Lower lobe of right lung (tissue), 2 donors: ENCODE measurements around the gene TMC3. TPM values are rescaled to one million over a fixed set of nuclear protein-coding genes. Genes with fewer than 3 reads are reported as not detected.

Experiments
- ATAC-seq, 2 donors: fragments of 200-7000 bp; cut with Tn5 transposase; one replicate each; pipeline ENCODE4 v1.9.1; 2020 to 2022; ENCODE audit warnings: mild to moderate bottlenecking in 2 of 2, moderate library complexity in 2 of 2
- DNase-seq: peaks from one replicate; pipeline ENCODE4 v3.0.0-alpha.2; 2020
- H3K27ac ChIP-seq: fragments of 200-600 bp; one replicate; pipeline ENCODE4 v1.8.0; 2022
- H3K27me3 ChIP-seq: fragments of 200-600 bp; one replicate; pipeline ENCODE4 v1.8.0; 2022; ENCODE audit warnings: low read depth
- H3K36me3 ChIP-seq: fragments of 200-600 bp; one replicate; pipeline ENCODE4 v1.8.0; 2022; ENCODE audit warnings: mild to moderate bottlenecking
- H3K4me1 ChIP-seq: fragments of 200-600 bp; one replicate; pipeline ENCODE4 v1.8.0; 2022
- H3K4me3 ChIP-seq: fragments of 200-600 bp; one replicate; pipeline ENCODE4 v1.8.0; 2022; ENCODE audit warnings: mild to moderate bottlenecking
- H3K9me3 ChIP-seq: fragments of 200-600 bp; one replicate; pipeline ENCODE4 v1.8.0; 2022
- intact Hi-C: fragments of 100-400 bp; cut with DNase I; formaldehyde crosslinking; loops from one replicate; pipeline ENCODE4 v1.11.0; 2022
- total RNA-seq: library from RNA; stranded (reverse); fragmentation: NEBNext Ultra II Directional; extraction: Animal tissue kit (Norgen Biotek cat#: 25700); gene quantifications from one replicate; pipeline ENCODE4 v1.2.1, GENCODE V29; 2021
- TF ChIP-seq, protein P1 (sequence below): fragments of 200-600 bp; IDR thresholded peaks from one replicate; pipeline ENCODE4 v1.8.0; 2022; ENCODE audit warnings: antibody characterized with exemption, mild to moderate bottlenecking
- donor health status: DM: no; HTN: yes; CAD: no; lungs with severe emphysema.

The TMC3 gene
- total RNA-seq, 1 donor from 2014 or later: not detected

DNA sequence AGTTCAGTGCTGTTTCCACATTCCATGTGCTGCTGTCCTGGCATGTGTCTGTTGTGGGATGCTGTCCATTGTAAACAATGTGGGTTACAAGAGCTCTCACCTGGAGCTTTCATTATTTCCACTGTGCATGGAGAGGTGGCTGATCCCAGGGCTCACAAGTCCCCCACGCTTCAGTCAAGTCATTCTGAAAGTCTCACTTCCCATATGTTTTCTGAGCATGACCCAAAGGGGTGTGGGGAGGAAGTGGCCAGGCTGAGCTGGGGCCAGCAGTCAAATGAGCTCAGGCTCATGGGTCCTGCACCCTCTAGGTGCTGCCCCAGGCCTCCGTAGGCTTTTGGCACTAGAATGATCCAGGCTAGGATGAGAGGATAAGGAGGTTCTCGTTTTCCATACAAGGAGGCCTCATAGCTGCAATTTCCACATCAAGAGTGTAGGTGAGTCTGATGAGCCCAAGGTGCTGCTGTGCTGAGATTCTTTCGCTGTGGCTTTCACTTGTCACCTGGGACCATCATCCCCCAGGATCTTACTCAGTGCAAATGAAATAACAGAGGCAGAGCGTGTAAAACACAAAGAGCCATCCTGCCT is 72.1 kb downstream of the TMC3 start:
- peak overlapping the region; percentile 59 for H3K4me3 ChIP-seq
- peaks cover 93% of the 10 kb centered on the region for H3K36me3 ChIP-seq
- no peaks in the 10 kb centered on the region for H3K27me3 ChIP-seq
- H3K27ac ChIP-seq: peak overlapping the region; percentile 64
- TF ChIP-seq, protein P1, sequence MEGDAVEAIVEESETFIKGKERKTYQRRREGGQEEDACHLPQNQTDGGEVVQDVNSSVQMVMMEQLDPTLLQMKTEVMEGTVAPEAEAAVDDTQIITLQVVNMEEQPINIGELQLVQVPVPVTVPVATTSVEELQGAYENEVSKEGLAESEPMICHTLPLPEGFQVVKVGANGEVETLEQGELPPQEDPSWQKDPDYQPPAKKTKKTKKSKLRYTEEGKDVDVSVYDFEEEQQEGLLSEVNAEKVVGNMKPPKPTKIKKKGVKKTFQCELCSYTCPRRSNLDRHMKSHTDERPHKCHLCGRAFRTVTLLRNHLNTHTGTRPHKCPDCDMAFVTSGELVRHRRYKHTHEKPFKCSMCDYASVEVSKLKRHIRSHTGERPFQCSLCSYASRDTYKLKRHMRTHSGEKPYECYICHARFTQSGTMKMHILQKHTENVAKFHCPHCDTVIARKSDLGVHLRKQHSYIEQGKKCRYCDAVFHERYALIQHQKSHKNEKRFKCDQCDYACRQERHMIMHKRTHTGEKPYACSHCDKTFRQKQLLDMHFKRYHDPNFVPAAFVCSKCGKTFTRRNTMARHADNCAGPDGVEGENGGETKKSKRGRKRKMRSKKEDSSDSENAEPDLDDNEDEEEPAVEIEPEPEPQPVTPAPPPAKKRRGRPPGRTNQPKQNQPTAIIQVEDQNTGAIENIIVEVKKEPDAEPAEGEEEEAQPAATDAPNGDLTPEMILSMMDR: no peak
- intact Hi-C loops: no loop called here
- no peaks in the 10 kb centered on the region for H3K9me3 ChIP-seq
- ATAC-seq (peak; percentile 67 to 80), DNase-seq (peak; percentile 75)
- peaks cover 71% of the 10 kb centered on the region for H3K4me1 ChIP-seq

DNA sequence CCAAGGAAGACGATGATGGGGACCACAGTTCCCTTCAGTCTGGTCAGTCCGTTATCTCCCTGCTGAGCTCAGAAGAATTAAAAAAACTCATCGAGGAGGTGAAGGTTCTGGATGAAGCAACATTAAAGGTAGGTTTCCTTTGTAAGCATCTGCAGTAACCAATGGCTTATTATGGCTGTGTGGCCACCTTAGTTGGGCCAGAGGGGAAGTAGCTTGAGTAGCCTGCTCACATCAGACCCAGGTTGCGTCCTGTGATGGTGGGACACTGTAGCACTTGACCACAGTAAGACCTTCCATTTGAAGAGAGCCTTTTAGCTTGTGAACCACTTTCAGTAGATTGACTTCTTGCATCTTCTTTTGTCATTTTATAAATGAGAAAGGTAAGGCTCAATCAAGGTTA is 72.6 kb downstream of the TMC3 start:
- Histone ChIP-seq H3K27ac (peak overlapping the region; percentile 64), H3K36me3 (peaks cover 88% of the 10 kb centered on the region), H3K4me3 (peak overlapping the region; percentile 59), H3K27me3 (no peaks in the 10 kb centered on the region), H3K4me1 (peaks cover 76% of the 10 kb centered on the region), H3K9me3 (no peaks in the 10 kb centered on the region)
- ATAC-seq (no peak), DNase-seq (no peak)
- intact Hi-C loops: no loop called here
- TF ChIP-seq, protein P1: no peak

DNA sequence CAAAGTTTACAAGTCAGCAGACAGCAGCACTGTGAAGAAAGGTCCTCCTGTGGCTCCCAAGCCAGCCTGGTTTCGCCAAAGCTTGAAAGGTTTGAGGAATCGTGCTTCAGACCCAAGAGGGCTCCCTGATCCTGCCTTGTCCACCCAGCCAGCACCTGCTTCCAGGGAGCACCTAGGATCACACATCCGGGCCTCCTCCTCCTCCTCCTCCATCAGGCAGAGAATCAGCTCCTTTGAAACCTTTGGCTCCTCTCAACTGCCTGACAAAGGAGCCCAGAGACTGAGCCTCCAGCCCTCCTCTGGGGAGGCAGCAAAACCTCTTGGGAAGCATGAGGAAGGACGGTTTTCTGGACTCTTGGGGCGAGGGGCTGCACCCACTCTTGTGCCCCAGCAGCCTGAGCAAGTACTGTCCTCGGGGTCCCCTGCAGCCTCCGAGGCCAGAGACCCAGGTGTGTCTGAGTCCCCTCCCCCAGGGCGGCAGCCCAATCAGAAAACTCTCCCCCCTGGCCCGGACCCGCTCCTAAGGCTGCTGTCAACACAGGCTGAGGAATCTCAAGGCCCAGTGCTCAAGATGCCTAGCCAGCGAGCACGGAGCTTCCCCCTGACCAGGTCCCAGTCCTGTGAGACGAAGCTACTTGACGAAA is 74.3 kb downstream of the TMC3 start:
- ATAC-seq (no peak), DNase-seq (no peak)
- Histone ChIP-seq H3K36me3 (peaks cover 72% of the 10 kb centered on the region), H3K27me3 (no peaks in the 10 kb centered on the region), H3K4me1 (peaks cover 85% of the 10 kb centered on the region), H3K27ac (peak overlapping the region; percentile 86), H3K4me3 (peak overlapping the region; percentile 59), H3K9me3 (no peaks in the 10 kb centered on the region)
- intact Hi-C loops: no loop called here
- TF ChIP-seq, protein P1: no peak

DNA sequence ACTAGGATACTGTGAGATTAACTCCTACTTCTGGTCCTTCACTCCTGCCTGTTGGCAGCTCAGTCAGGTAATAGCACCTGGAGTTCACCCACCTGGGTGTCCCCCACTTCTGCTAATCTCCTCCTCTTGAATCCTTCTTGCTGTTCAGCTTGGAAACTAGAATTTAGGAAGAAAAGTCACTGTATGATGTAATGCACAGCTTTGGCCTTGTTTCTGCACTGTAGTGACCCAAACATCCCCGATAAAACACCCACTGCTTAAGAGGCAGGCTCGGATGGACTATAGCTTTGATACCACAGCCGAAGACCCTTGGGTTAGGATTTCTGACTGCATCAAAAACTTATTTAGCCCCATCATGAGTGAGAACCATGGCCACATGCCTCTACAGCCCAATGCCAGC is 74.9 kb downstream of the TMC3 start:
- peaks cover 85% of the 10 kb centered on the region for H3K4me1 ChIP-seq
- intact Hi-C loops: no loop called here
- no peaks in the 10 kb centered on the region for H3K9me3 ChIP-seq
- no peaks in the 10 kb centered on the region for H3K27me3 ChIP-seq
- TF ChIP-seq, protein P1: no peak
- ATAC-seq (no peak), DNase-seq (no peak)
- H3K4me3 ChIP-seq: peak overlapping the region; percentile 59
- H3K36me3 ChIP-seq: peaks cover 66% of the 10 kb centered on the region
- peak overlapping the region; percentile 86 for H3K27ac ChIP-seq

DNA sequence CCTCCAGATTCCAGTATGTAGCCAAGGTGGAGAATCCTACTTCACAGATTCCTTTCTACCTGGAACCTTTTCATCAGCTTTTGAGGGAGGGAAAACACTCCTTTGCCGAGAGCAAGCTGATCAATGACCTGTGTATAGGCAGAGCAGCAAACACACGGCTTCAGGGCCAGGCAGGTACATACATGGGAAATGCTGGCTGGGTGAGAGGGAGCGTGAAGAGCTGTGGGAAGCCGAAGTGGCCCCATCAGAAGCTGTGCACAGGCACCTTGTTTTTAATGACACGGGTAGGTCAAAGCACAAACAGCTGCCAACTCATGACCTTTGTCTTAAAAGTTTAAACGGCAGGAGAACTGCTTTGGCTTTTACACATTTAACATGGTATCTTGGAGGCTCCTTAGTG is 75.4 kb downstream of the TMC3 start:
- no peaks in the 10 kb centered on the region for H3K9me3 ChIP-seq
- no peak for DNase-seq
- ATAC-seq: no peak
- TF ChIP-seq, protein P1: no peak
- H3K4me1 ChIP-seq: peaks cover 80% of the 10 kb centered on the region
- H3K27me3 ChIP-seq: no peaks in the 10 kb centered on the region
- intact Hi-C loops: no loop called here
- H3K27ac ChIP-seq: peak overlapping the region; percentile 86
- H3K4me3 ChIP-seq: peak overlapping the region; percentile 59
- H3K36me3 ChIP-seq: peaks cover 64% of the 10 kb centered on the region
